HG03558 (cell line): Measurements from ENCODE around the gene KCNJ12.
"Not testable (repeated sequence)": the region's sequence is repeated elsewhere in the genome, so short reads cannot be mapped to it uniquely, and the experiment has no call there.

ENCODE experiments used
- ATAC-seq: cut with Tn5 transposase; IDR thresholded peaks from one replicate; pipeline ENCODE4 v1.9.1; 2021; ENCODE audit warnings: moderate number of reproducible peaks; ENCODE audit not compliant: unreplicated experiment; ENCODE audit errors: extremely low read depth

The KCNJ12 gene

GRCh38 chr17:21436883-21437836, 61.0 kb downstream of the KCNJ12 start:
- ATAC-seq = not testable (repeated sequence)

GRCh38 chr17:21438316-21439014, 62.3 kb downstream of the KCNJ12 start:
- ATAC-seq = not testable (repeated sequence)

GRCh38 chr17:21439015-21439336, 62.8 kb downstream of the KCNJ12 start:
- ATAC-seq = not testable (repeated sequence)

- ATAC-seq = no peak
Measured at GRCh38 chr17:21445091-21445650, 69.0 kb downstream of the KCNJ12 start.

GRCh38 chr17:21447552-21447951, 71.4 kb downstream of the KCNJ12 start:
- not testable (repeated sequence) for ATAC-seq

GRCh38 chr17:21449891-21450290, 73.7 kb downstream of the KCNJ12 start:
- ATAC-seq = not testable (repeated sequence)

GRCh38 chr17:21451975-21452374, 75.8 kb downstream of the KCNJ12 start:
- no peak for ATAC-seq

GRCh38 chr17:21452377-21453143, 76.4 kb downstream of the KCNJ12 start:
- no peak for ATAC-seq

- ATAC-seq = no peak
Measured at GRCh38 chr17:21453144-21453898, 77.2 kb downstream of the KCNJ12 start.

GRCh38 chr17:21454006-21454405, 77.8 kb downstream of the KCNJ12 start:
- not testable (repeated sequence) for ATAC-seq

GRCh38 chr17:21454441-21454840, 78.3 kb downstream of the KCNJ12 start:
- no peak for ATAC-seq

GRCh38 chr17:21455761-21456160, 79.6 kb downstream of the KCNJ12 start:
- no peak for ATAC-seq

- ATAC-seq = not testable (repeated sequence)
Measured at GRCh38 chr17:21456449-21456848, 80.3 kb downstream of the KCNJ12 start.

- ATAC-seq = peak; percentile 67
Measured at GRCh38 chr17:21457051-21458026, 81.2 kb downstream of the KCNJ12 start.

- no peak for ATAC-seq
Measured at GRCh38 chr17:21458054-21458453, 81.9 kb downstream of the KCNJ12 start.

- no peak for ATAC-seq
Measured at GRCh38 chr17:21459536-21459935, 83.4 kb downstream of the KCNJ12 start.

GRCh38 chr17:21460358-21460757, 84.2 kb downstream of the KCNJ12 start:
- no peak for ATAC-seq

- no peak for ATAC-seq
Measured at GRCh38 chr17:21462237-21462636, 86.1 kb downstream of the KCNJ12 start.
